Brain microvascular endothelial cell (primary cell): Measurements from ENCODE around the gene TGFBR3L.
"Not testable (repeated sequence)": the region's sequence is repeated elsewhere in the genome, so short reads cannot be mapped to it uniquely, and the experiment has no call there.

Source experiments
- DNase-seq: peaks from one replicate; pipeline ENCODE4 v3.0.0-alpha.2; 2020
- H3K27ac ChIP-seq: fragments of 250-450 bp; sonication (Bioruptor Pico); 2 replicates; pipeline ENCODE4 v1.5.1; 2020; ENCODE audit warnings: mild to moderate bottlenecking, moderate library complexity
- H3K27me3 ChIP-seq: fragments of 250-450 bp; sonication (Bioruptor Pico); replicated peaks from 2 replicates; pipeline ENCODE4 v1.5.1; 2020; ENCODE audit warnings: mild to moderate bottlenecking
- H3K36me3 ChIP-seq: fragments of 250-450 bp; sonication (Bioruptor Pico); replicated peaks from 2 replicates; pipeline ENCODE4 v1.5.1; 2020; ENCODE audit warnings: mild to moderate bottlenecking
- H3K4me3 ChIP-seq: 2 replicates; pipeline ENCODE4 v1.5.1; 2011; ENCODE audit warnings: low read depth, mild to moderate bottlenecking, control low read depth, low read length, moderate library complexity
- CTCF ChIP-seq: IDR thresholded peaks from 2 replicates; pipeline ENCODE4 v1.5.1; 2011; ENCODE audit warnings: low read depth, mild to moderate bottlenecking, moderate library complexity, low read length, control low read depth, inconsistent platforms; ENCODE audit errors: missing control alignments
- in situ Hi-C: cut with HindIII; loops from 2 replicates; pipeline ENCODE4 v1.10.0; 2017; ENCODE audit warnings: low sequenced_read_pairs, low pct_ligation_motif_present

The TGFBR3L gene

DNA sequence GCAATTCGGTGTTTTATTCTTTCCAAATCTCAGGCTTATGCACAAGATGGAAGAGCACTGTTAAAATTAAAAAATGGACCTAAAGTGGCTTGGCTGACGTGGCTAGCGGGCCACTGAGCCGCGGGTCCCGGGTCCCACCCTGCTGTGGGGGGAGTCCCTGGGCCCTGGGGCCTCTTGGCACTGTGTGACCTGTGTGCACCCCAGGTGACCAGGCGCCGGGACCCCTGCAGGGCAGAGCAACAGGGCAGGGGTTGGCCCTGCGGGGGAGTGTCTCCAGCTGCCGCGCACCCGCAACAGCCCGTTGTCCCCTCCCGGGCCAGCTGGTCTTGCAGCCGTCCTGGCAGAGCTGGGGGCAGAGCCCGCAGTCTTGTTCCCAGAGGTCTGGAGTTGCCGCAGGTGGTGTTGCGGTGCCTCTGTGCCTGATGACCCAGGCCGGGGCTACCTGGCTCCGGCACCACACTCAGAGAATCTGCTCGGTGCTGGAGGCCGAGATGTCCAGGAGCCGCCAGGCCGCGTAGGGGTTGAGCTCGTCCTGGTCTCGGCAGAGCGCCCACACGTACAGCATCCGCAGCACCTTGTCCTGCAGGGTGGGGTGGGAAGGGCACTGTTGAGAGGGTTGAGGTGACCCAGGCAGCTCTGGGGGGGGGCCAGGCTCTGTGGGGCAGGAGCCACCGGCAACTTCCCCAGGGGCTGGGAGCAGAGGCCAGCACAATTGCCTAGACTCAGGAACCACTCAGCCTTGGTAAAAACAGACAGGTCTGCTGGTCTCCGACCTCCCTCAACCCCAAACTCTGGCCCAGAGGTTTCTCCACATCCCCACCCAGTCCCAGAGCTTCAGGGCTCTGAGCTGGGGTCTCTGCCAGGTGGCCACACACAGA is 12.3 kb downstream of the TGFBR3L start:
- H3K4me3 ChIP-seq, result no peak overlapping the region
- H3K27me3 ChIP-seq, result no peaks in the 10 kb centered on the region
- no peak for TF ChIP-seq CTCF
- in situ Hi-C loops, result no loop called here
- no peak overlapping the region for H3K27ac ChIP-seq
- no peak for DNase-seq
- H3K36me3 ChIP-seq, result peaks cover 21% of the 10 kb centered on the region

DNA sequence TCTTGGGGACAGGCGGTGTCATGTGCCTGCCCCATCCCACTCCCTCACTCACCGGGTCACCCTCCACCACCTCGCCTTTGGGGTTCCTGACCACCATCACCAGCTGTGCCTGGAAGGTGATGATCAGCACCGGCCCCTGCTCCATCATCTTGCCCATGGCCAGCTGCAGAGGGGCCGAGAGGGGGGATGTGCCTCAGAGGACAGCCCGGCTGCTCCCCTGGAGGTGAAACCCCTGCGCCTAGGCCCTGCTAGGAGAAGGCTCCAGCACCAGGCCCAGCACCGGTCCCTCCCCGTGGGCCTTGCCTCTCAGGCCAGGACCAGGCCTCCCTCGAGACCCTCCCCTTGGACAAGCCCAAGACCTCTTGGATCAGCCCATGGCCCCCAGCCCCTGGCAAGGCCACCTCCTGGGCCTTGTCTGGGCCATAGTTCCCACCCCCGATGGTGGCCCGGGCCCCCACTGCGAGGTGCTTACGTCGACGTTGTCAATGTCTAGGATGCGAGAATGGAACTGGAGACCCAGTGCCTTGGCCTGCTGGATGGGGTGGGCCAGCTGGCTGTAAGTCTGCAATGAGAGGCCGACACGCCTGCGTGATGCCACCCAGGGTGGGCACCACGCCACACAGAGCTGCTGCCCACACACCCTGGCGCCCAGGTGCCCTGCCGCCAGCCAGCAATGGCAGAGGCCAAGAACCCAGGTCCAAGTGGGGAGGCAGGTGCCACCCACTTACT is 13.1 kb downstream of the TGFBR3L start:
- no peak overlapping the region for H3K4me3 ChIP-seq
- TF ChIP-seq CTCF, result no peak
- H3K27me3 ChIP-seq, result no peaks in the 10 kb centered on the region
- H3K27ac ChIP-seq, result peak overlapping the region; percentile 87
- H3K36me3 ChIP-seq, result peaks cover 25% of the 10 kb centered on the region
- DNase-seq, result no peak
- in situ Hi-C loops, result no loop called here

GRCh38 chr19:7928334-7928706 is 13.7 kb downstream of the TGFBR3L start:
- H3K4me3 ChIP-seq, result no peak overlapping the region
- DNase-seq, result no peak
- in situ Hi-C loops, result no loop called here
- H3K36me3 ChIP-seq, result peaks cover 26% of the 10 kb centered on the region
- H3K27me3 ChIP-seq, result no peaks in the 10 kb centered on the region
- peak overlapping the region; percentile 87 for H3K27ac ChIP-seq
- TF ChIP-seq CTCF, result no peak

DNA sequence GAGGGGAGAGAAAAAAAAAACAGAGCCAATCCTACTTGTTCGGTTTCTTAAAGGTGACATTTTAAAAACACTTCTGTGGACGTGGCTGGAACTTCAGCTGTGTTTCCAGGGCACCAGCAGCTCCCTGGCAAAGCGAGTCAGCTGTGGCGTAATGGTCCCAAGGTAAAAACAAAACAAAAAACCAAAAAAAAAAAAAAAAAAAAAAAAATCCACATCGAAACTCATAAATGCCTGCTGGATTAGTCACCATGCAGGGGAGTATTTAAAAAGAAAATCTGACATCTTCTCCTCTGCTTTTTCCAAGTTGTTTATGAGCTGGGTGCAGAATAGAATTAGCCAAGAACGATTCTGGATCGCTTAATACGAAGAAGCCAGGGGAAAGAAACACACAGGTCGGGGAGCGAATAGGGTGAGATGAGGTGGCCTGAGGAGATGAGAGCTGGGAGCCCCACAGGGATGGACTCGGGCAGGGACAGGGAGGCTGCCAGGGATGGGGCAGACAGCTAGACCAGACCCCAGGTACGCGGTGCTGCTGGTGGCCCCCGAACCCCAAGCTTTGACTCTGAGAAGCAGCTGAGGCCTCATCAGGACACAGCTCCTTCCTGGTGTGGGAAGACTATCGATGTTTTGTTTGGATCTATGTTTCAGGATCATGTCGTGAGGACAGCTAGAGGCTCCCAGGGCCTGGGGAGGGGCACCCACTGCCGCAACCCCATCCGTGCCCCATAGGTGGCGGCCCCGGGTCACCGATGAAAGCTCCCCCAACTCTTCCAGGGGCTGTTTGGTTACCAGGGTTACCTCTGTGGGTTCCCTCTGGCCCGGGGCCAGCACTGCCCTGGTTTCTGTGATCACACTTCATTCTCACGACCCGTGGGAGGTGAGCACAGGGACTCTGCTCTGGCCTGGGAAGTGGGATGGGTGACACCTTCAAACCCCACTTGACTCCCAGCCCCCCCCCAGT is 14.4 kb downstream of the TGFBR3L start:
- H3K36me3 ChIP-seq, result peaks cover 33% of the 10 kb centered on the region
- peak overlapping the region; percentile 3 for H3K4me3 ChIP-seq
- DNase-seq, result peak; percentile 82
- no peaks in the 10 kb centered on the region for H3K27me3 ChIP-seq
- in situ Hi-C loops, result no loop called here
- H3K27ac ChIP-seq, result peak overlapping the region; percentile 87
- TF ChIP-seq CTCF, result peak; percentile 66

- in situ Hi-C loops, H3K4me3 ChIP-seq, H3K27me3 ChIP-seq, DNase-seq: not testable (repeated sequence)
- H3K36me3 ChIP-seq, result peaks cover 40% of the 10 kb centered on the region
- H3K27ac ChIP-seq, result peak overlapping the region; percentile 87
Measured at GRCh38 chr19:7930030-7930429, 15.4 kb downstream of the TGFBR3L start.
